NCI-H748 treated with DMSO at 0.1 percent for 48 hours (cell line): ENCODE results near the gene CD52.

ENCODE experiments used
- DNase-seq: peaks from one replicate; lab custom pipeline; 2025; lab: John Stamatoyannopoulos, UW

Gene CD52, protein sequence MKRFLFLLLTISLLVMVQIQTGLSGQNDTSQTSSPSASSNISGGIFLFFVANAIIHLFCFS

DNA sequence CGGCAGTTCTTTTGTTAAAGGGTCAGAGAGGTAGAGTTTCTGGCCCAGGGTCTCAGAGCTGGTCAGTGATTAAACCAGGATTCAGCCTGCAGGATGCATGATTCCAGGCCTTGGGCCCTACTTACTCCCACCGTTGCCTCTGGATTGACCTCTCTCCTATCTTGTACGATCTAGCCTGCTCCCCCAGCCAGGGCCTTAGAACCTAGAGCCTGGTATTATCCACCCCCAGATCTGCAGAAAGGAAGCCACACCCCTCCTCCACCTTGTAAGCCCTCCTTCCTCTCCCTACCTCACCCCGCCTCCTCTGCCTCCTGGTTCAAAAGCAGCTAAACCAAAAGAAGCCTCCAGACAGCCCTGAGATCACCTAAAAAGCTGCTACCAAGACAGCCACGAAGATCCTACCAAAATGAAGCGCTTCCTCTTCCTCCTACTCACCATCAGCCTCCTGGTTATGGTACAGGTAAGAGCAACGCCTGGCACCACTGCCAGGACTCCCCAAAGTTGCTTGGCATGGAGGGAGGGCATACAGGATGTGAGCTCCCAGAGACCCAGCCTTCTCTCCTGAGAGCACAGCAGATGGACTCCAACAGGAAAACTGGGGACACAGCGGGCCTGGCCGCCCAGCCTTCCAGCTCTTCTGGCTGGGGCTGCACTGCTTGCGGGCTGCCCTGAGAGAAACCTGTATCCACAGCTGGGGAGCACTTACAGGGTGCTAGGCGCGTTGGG is at the start of gene CD52:
Gene CD52 (plus strand): TSS at position 347 of the 726 bp plus-strand sequence. CDS start 60 bp downstream, at position 407.
- no peak for DNase-seq

DNA sequence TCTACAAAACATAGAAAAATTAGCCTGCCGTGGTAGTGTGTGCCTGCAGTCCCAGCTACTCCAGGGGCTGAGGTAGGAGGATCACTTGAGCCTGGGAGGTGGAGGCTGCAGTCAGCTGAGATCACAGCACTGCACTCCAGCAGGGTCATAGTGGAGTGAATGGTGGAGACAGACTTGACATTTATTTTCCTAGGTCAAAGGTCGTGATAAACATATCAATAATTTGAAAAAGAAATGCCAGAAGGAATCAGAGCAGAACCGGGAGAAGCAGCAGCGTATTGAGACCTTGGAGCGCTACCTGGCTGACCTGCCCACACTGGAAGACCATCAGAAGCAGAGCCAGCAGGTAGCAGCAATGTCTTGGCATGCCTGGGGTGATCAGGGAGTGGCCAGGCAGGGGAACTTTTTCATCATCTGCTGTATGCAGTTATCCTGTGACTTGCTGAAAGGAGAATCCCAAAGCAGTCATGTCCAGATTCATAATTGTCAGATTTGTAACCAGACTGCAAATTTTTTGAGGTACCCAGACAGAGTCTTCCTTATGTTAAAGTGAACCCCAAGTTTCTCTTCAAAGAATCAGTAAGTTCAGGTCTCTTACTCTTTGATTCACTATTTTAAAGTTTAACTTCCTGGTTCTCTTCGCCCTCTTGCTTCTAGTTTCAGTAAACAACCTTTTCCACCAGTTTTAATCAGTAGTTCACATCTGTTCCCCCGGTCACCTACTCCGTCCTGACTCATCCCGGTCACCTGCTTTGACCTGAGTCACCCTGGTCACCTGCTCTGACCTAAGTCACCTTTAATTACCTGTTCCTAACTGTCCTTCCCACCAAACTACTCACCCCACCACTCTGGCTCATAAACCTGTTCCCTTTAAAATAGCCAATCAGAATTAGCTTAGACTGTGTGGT is 49.2 kb upstream of the CD52 start:
- no peak for DNase-seq

DNA sequence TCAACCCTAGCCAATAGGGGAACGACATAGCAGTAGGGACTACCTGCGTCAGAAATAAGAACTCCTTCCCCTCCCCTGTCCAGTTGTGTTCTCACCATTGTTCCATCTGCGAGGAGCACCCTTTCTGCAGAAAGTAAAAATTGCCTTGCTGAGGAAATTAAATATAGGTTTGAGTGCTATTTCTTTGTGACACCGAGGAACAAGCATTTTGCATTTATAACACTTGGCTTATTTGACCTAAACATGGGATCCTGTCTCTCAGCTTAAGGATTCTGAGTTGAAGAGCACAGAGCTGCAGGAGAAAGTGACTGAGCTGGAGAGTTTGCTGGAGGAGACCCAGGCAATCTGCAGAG is 48.6 kb upstream of the CD52 start:
- no peak for DNase-seq

DNA sequence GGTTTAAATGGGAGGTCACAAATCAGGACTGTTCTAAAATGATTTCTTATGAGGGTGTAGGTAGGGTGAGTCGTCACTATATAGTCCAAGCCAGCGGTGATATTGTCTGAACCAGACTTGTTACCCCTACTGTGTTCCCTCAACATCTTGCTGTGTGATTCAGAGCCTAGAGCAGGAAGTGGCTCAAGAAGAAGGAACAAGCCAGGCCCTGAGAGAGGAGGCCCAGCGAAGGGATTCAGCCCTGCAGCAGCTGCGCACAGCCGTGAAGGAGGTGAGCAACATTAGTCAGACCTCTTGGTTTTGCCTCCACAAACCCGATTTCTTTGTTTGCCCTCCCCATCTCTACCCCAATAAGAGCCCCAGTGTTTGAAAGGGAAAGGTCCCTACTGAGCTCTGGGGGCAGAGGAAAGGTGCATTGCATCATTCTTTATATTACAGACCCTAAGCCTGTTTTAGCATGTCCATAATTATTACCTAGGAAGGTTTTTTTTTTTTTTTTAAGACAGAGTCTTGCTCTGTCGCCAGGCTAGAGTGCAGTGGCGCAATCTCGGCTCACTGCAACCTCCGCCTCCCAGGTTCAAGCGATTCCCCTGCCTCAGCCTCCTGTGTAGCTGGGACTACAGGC is 42.8 kb upstream of the CD52 start:
- DNase-seq: no peak

DNA sequence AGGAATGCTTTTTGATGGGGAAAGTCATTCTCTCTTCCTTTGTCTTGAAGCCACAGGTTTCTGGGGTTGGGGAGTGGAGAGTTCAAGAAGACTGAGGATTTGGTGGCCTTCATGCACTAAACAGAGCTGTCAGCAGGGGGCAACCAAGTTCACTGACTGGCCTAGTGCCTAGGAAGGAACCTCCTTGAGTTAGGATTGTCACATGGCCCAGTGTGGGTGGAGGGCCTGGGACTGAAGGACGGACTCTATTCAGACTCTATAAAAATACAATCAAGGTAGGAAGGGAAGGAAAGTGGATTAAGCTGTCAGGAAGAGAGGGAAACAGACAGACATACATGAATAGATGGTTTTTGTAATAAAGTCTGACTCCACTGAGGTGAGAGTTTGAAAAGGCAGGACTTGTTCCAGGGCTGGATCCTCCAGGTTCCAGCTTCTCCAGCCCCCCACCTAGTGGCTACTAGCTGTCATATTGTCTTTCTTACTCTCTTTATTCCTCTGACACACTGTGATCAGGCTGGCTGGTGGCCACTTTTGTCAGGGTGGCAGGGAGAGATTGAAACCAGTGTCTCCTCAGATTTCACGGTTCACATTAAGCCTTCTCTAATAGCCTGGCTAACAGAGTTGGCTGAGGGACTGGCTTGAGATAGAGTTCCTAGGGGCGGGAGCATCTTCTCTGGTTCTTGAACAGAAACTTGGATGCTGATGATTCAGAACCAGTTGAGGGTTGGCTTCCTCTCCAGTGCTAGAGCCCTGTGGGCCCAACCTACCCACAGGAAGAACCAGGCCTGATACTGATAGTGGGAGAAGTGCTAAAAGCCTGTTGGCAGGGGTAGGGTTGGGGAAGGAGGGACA is 42.0 kb upstream of the CD52 start:
- peak; percentile 1 for DNase-seq

DNA sequence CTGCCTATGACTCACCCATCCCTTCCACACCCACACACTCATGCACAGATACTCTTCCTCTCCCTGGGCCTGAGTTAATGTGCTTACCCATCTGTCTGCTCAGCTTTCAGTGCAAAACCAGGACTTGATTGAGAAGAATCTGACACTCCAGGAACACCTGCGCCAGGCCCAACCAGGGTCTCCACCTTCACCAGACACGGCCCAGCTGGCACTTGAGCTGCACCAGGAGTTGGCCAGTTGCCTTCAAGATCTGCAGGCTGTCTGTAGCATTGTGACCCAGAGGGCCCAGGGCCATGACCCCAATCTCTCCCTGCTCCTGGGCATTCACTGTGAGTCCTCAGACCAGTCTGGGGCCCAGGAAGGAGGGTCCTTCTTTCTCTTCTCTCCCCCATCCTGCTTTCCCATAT is 41.3 kb upstream of the CD52 start:
- DNase-seq: no peak

DNA sequence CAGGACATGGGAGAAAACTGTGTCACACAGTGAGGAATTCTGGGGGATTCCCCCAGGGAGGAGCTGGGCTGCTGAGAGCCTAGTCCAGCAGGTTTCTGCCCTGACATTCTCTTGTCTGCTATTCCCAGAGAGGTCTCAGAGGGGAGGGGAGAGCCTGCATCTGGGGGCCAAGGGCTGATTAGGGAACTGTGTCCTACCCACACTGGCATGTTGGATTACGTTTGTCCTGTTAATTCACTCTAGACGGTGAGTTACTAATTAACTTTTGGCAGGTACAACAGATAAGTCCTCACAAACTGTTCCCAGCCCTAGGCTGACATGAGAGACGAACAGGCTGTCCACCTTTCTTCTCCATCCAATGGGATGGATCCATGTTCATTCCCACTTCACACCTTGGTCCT is 40.5 kb upstream of the CD52 start:
- DNase-seq: no peak

DNA sequence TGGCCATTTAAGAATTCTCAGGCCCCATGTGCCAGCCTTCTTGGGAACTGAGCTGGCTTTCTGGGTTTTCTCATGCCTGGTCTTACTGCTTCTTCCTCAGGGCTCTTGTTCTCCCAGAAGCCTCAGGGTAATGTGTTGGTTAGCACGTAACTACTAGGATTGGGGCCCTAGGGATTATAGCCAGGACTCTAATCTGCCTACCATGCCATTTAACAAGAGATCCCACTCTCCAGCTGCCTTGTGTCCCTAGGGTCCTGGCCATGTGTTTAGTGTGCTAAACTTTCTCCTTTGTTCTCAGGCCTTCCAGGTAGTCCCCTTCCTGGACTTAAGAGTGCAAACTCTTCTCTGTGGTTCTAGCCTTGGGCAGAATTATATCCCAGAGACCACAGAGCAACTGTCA is 40.0 kb upstream of the CD52 start:
- DNase-seq: no peak

DNA sequence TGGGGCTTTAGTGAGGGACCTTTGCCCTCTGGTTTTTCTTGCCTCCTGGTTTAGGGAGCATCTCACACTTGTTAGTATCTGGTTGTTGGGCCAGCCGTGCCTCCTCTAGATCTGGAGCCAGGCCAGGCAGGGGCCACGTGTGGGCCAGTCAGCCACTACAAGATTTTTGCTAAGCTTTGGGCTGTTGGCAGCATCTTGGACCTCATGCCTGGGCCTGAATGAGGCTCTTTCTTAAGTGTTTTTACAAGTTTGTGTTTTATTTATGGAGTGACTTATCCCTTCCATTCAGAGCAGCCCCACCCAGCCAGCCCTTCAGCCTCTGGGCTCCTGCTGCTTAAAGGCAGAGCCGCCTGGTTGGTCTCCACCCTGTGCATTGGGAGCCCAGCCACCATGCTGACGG is 39.5 kb upstream of the CD52 start:
- no peak for DNase-seq

DNA sequence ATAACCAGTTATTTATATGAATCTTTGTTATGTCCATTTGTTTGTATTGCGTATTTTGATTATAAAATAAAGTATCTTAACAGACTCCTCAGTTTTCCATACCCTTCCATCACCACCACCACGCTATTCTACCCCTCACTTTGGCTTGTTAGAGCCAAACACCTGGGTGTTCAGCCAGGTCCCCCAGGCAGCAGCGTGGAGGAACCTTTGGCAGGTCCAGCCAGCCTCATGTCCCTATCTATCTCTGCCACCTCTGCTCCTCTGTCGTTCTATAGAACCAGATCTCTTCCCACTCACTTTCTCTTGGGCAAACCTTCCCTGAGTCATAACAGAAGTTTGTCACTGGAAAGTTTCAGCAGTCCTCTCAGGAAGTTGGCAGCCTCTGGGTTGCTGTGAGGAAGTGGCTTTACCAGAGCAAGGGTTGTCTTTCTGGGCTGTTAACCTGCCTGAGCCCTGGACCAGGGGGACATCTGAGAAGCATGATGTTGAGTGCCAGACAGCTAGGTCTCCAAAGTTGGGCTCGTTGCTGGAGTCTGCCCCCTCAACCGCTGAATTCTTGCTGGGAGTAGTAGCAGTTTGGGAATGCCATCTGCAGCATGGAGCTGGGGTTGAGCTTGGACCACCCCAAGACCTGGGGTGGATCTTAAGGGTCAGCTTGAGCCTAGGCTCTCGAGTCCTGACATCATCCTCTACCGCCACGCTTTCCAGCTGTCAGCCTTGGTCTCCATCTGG is 38.9 kb upstream of the CD52 start:
- no peak for DNase-seq

DNA sequence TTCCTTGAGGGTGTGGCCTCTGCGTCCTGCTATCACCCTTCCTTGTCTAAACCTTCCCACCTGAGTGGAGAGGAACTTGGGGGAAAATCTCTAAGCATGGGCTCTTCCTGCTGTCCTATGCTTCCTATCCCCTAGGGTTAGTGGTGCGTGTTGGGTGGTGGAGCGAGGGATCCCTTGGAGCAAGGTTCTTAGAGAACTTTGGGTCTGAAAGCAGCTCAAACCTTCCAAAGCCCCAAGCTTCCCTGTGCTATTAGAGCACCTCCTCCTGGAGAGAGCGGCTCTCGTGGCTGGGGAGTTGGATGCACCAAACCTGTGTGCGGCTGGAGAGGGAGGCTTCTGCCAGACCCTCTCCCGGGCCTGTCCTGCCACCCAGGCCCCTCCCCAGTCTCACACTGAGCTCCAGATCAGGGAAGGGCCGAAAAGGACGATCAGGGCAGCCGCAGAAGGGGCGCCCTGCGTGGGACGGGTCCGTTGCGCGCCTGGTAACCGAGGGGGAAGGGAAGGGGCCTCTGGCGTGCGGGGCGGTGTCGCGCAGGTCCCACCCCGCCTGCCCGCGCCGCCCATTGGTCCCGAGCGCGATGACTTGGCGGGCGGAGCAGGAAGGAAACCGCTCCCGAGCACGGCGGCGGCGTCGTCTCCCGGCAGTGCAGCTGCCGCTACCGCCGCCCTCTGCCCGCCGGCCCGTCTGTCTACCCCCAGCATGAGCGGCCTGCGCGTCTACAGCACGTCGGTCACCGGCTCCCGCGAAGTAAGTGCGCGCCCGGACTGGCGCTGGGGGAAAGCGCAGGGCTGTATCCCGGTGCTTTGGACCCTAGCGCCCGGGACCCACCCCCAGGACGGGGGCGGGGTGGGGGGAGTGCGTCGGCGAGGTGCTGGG is 38.1 kb upstream of the CD52 start, which contains the start of gene SH3BGRL3:
Gene SH3BGRL3 (plus strand): TSS at position 631 of the 877 bp plus-strand sequence. CDS start 70 bp downstream, at position 701.
- peak; percentile 23 for DNase-seq

DNA sequence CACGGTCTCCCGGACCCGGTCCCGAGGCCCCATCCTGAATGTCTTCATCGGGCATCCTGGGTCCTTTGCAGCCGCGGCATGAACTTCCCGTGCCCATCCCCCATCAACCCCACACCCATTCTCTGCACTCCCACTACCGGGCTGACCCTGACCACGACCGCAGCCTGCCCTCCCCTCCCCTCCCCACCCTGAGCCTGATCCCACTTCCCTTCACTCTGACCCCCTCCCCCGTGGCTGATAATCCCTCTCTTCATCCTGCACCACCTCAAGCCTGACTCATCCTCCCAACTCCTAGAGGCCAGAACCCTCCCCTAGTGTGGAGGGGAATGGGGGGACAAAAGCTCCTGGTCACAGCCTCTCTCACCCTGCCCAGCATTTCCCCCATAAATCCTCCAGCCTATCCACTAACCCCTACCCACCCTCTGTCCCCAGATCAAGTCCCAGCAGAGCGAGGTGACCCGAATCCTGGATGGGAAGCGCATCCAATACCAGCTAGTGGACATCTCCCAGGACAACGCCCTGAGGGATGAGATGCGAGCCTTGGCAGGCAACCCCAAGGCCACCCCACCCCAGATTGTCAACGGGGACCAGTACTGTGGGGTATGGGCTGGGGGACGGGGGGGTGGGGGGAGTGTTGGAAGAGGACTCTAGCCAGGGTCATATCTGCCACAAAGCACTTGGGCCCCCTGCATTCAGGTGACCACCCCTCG is 37.3 kb upstream of the CD52 start:
- DNase-seq: no peak

DNA sequence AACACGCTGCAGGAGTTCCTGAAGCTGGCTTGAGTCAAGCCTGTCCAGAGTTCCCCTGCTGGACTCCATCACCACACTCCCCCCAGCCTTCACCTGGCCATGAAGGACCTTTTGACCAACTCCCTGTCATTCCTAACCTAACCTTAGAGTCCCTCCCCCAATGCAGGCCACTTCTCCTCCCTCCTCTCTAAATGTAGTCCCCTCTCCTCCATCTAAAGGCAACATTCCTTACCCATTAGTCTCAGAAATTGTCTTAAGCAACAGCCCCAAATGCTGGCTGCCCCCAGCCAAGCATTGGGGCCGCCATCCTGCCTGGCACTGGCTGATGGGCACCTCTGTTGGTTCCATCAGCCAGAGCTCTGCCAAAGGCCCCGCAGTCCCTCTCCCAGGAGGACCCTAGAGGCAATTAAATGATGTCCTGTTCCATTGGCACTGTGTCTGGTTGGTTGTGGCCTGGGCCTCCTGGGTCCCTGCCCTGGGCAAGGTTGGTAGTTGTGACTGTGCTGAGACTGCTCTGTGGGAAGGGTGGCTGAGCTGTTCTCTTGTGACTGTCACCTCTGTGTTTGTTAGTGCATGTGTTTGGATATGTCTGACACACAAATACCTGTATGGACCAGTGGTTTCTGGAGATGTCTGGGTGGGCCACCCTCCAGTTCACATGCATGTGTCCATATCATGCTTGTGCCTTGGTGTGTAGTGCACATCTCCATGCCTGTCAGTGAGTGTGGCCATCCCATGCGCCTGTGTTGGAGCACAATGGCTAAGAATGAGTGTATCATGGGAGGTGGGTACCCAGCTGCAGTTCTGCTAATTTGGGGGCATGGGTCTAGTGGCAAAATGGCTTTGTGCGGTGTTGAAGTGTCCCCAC is 36.4 kb upstream of the CD52 start:
- no peak for DNase-seq

DNA sequence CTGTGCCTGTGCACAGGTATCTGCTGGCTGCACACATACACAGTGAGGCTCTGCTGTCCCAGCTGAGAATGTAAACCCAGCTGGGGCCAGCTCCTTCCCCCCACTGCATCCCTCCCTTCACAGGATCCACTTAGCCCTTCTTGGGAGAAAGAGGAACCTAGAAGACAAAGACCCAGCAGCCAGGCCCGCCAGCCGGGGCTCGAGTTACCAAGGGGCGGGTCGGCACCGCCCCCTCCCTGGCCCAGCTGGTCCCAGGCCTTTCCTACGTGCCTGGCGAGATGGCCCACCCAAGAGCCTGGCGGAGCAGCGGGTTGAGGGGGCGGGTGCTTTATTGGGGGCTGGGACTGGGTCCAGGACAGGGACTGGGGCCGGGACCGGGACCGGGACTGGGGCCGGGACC is 35.8 kb upstream of the CD52 start:
- DNase-seq: no peak

DNA sequence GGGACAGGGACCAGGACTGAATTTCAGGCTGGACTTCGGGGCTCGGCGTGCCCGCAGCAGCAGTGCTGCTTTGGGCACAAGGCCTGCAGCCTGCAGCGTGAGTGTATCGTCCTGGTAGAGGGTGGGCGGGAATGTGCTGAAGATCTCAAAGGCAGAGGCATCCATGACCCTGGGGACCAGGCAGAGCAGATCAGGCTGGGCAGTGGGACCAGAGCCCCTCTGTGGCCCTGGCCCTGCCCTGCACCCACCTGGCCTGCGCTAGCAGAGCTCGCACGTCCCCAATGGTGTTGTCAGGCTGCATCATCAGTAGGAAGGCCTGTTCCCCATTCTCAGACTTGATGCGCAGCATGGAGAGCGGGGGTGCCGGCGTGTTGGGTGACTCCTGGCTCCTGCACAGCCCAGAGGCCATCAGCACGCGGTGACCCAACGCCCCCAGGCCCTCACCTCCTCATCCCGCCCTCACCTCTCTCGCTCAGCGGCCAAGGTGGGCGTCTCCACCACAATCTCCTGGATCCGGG is 35.3 kb upstream of the CD52 start:
- no peak for DNase-seq

DNA sequence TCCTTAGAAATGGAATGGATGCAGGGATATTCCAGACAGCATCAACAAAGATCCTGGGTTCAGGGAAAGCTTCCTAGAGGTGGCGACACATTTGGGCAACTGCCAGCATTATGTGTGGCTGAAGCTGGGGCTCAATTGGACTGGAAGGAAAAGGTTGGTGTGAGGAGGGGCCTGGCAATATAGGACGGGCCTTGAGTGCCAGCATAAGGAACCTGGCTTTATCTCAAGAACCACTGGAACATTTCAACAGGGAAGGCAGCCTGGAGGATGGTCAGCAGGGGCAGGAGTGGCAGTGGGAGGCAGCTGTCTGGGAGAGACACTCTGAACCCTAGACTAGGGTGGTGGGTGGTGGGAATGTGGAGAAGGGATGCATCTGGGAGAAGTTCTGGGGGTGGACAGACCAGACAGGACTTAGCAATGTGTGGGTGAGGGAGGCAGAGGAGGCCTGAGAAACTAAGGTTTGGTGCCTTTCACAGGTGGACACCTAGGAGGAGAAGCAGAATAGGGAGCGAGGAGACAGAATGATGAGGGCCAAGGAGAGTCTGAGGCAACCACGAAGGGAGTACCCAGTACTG is 34.4 kb upstream of the CD52 start:
- DNase-seq: no peak

DNA sequence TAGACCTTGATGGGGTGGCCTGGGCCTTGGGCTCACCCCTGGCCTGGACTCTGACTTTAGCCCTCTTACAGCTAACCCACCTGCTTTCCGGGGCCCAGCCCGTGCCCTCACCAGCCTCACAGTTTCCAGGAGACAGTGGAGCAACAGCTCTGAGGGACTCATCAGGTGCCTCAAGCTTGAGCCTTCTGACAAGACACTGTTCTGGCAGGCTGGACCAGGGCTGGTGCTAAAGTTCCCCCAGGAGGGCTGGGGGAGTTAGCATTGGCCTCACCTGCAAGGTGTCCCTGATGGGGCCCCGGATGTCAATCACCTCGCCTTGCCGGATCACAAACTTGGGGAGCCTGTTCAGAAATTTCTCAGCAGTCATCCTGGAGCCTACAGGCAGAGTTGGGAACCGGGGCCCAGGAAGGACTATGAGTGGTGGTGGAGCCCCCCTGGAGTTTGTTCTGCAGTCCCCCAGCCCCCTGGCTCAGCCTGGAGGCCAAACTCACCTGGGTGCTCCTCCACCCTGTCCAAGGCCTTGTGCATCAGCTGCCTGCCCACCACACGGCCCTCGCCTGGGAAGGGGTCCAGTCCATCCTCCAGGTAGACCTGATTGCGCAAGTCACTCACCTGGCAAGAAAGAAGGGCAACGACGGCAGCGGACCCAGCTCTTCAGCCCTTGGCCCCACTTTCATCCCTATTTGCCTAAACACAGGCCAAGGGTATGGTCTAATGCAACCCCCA is 33.7 kb upstream of the CD52 start:
- no peak for DNase-seq
